A673 (cell line): Measurements from ENCODE around the gene ECI1.

Experiments
- CTCF ChIP-seq: fragments of 300-800, 200-600 bp; sonication (generic); conservative IDR thresholded peaks from 2 replicates; pipeline ENCODE4 v1.5.1; 2017; ENCODE audit warnings: low read depth, mild to moderate bottlenecking, antibody characterized with exemption, low read length, moderate library complexity, mixed read lengths
- EZH2 ChIP-seq: fragments of 200-600 bp; sonication (generic); IDR thresholded peaks from 2 replicates; pipeline ENCODE4 v1.6.1; 2017; ENCODE audit warnings: borderline replicate concordance, low read depth, mild to moderate bottlenecking, mixed read lengths, antibody characterized with exemption, low read length; ENCODE audit not compliant: poor library complexity, severe bottlenecking

- TF ChIP-seq CTCF (no peak), EZH2 (no peak)
These were observed 52.3 kb downstream of the ECI1 start for GRCh38 chr16:2199095-2199494.
